ENCODE data around the gene DNPEP. TPM values are rescaled to one million over a fixed set of nuclear protein-coding genes. Genes with fewer than 3 reads are reported as not detected.

The DNPEP gene
- total and polyA plus RNA-seq, 8 donors: 41.6 to 86.4 (median 68.7) TPM

DNA sequence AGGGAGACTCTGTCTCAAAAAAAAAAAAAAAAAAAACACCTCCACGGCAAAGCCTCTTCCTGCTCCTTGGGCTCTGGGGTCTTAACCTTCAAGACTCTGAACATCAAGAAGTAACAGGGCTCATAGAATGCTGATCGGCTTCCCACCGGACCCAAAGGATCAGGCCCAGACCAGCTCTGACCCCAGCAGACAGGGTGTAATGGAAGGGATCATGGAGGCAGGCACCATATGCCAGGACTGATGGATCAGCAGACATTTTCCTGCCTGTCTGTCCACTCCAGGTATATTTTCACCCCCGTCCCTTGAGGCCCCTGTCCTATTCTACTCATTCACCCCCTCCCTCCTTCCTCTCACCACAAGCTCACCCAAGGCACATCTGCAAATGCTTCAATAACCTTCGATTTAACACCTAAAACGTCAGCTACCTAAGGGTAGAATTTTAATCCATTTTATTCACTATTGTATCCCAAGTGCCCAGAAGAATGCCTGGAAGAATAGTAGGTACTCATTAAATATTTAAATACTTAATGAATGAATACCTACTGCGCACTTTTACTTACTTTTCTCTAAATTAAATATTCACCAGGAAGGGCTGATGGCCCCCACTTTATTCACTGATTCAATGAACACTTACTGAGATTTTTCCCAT is 42.4 kb upstream of the DNPEP start:
- Histone ChIP-seq H3K27me3 (peaks cover 9 to 45% of the 10 kb centered on the region in 2 donors), H3K36me3 (no peaks in the 10 kb centered on the region), H3K27ac (no peak overlapping the region), H3K4me3 (no peak overlapping the region), H3K4me1 (peaks cover 0 to 6% of the 10 kb centered on the region in 2 donors), H3K9me3 (no peaks in the 10 kb centered on the region)
- no peak for ATAC-seq
- DNase-seq: no peak
- intact Hi-C loops (cut with DNase I): no loop called here
- TF ChIP-seq, protein P1, sequence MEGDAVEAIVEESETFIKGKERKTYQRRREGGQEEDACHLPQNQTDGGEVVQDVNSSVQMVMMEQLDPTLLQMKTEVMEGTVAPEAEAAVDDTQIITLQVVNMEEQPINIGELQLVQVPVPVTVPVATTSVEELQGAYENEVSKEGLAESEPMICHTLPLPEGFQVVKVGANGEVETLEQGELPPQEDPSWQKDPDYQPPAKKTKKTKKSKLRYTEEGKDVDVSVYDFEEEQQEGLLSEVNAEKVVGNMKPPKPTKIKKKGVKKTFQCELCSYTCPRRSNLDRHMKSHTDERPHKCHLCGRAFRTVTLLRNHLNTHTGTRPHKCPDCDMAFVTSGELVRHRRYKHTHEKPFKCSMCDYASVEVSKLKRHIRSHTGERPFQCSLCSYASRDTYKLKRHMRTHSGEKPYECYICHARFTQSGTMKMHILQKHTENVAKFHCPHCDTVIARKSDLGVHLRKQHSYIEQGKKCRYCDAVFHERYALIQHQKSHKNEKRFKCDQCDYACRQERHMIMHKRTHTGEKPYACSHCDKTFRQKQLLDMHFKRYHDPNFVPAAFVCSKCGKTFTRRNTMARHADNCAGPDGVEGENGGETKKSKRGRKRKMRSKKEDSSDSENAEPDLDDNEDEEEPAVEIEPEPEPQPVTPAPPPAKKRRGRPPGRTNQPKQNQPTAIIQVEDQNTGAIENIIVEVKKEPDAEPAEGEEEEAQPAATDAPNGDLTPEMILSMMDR (IDR thresholded peaks at IDR 0.05): no peak

DNA sequence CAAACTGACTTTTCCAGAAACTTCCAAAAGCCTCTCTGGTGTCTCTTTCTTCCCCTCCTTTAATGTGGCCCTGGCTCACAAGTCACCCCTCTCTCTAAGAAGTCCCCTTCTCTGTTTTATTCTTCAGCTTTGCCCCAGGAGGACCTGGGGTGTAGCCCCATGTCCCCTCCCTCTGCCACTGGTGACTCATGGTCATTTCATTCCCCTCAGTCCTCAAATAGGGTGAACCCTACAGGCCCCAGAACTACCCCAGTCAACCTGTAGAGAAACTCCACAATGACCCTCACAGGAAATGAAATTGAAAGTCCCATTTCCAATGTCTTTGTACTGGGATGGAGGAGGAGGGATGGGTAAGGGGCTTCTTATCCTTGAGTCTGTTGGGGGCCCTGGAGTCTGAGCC is 40.8 kb upstream of the DNPEP start:
- ATAC-seq: no peak
- Histone ChIP-seq H3K27ac (no peak overlapping the region), H3K36me3 (no peaks in the 10 kb centered on the region), H3K9me3 (no peaks in the 10 kb centered on the region), H3K4me3 (no peak overlapping the region), H3K4me1 (no peaks in the 10 kb centered on the region), H3K27me3 (peaks cover 0 to 31% of the 10 kb centered on the region in 2 donors)
- intact Hi-C loops (cut with DNase I): no loop called here
- no peak for DNase-seq
- TF ChIP-seq, protein P1 (IDR thresholded peaks at IDR 0.05): no peak

DNA sequence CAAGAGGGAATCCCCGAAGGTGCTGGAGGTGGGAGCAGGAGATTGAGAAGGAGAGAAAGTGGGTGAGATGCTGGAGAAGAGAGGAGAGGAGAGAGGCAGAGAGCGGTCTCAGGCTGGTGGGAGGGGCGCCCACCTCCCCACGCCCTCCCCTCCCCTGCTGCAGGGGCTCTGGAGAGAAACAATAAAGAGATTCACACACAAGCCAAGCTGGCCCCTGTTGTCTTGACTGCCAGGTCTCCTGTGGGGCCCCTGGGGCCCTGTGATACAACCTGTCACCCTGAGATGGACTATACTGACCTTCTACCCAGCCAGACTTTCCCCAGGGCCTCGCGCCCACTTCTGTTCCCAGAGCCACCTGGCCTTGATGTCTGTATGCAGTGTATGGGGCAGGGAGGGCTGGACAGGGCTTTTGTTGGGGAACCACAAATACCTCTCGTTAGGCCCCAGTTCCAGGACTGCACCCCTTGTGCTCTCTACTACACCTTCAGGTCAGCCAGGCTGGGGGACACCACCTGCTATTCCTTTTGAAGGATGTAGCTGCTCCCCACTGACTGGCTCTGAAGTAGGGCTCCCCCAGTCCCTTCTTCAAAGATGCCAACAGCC is 38.9 kb upstream of the DNPEP start:
- H3K27ac ChIP-seq: no peak overlapping the region
- no peaks in the 10 kb centered on the region for H3K9me3 ChIP-seq
- no peak overlapping the region for H3K4me3 ChIP-seq
- no peaks in the 10 kb centered on the region for H3K4me1 ChIP-seq
- peaks cover 0 to 26% of the 10 kb centered on the region in 2 donors for H3K27me3 ChIP-seq
- TF ChIP-seq, protein P1 (IDR thresholded peaks at IDR 0.05): no peak
- DNase-seq: no peak
- no peak for ATAC-seq
- H3K36me3 ChIP-seq: no peaks in the 10 kb centered on the region
- intact Hi-C loops (cut with DNase I): no loop called here

DNA sequence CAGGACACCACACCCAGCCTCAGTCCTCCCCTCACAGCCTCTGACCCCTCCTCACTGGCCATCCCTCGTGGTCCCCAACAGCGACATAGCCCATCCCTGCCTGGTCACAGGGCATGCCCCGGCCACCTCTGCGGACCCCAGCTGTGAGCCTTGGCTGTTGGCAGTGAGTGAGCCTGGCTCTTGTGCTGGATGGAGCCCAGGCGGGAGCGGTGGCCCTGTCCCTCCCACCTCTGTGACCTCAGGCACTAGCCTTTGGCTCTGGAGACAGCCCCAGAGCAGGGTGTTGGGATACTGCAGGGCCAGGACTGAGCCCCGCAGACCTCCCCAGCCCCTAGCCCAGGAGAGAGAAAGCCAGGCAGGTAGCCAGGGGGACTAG is 38.3 kb upstream of the DNPEP start:
- no peaks in the 10 kb centered on the region for H3K9me3 ChIP-seq
- no peak for ATAC-seq
- H3K36me3 ChIP-seq: no peaks in the 10 kb centered on the region
- no peak overlapping the region for H3K27ac ChIP-seq
- TF ChIP-seq, protein P1 (IDR thresholded peaks at IDR 0.05): no peak
- H3K27me3 ChIP-seq: peaks cover 0 to 32% of the 10 kb centered on the region in 2 donors
- intact Hi-C loops (cut with DNase I): no loop called here
- DNase-seq: no peak
- H3K4me3 ChIP-seq: no peak overlapping the region
- no peaks in the 10 kb centered on the region for H3K4me1 ChIP-seq

DNA sequence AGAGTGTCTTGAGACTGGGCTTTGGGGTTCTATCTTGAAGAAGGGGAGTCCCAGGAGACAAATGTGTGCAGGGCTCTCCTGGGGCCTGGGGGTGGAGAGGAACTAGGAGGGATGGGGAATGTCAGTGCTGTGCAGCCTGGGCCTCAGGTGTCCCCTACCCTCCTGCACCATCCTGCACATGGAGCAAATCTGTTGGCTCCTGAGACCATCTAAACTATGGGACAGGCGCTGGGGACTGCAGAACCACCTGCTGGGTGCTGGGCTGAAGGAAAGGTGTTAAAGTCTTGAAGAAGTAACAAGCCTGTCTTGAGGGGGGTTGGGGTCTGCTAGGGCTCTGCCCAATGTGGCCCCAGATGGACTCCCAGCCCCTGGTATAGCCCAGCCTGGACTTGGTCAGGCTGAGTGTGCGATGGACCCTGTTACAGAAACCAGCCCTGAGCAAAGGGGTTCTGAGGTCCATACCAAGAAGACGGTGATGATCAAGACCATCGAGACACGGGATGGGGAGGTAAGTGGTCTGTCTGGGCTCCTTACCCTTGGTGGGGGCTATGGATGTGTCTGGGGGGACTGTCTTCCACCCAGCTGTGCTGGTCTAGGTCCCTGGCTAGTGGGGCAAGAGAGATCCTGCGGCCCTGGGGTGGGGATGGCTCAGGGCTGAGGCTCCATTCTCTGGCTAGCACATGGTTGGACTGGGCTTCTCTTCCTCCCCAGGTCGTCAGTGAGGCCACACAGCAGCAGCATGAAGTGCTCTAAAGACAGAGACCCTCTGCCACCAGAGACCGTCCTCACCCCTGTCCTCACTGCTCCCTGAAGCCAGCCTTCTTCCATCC is 37.7 kb upstream of the DNPEP start:
- H3K4me3 ChIP-seq: no peak overlapping the region
- no peaks in the 10 kb centered on the region for H3K36me3 ChIP-seq
- DNase-seq (no peak), ATAC-seq (no peak)
- no peak overlapping the region for H3K27ac ChIP-seq
- intact Hi-C loops (cut with DNase I): no loop called here
- no peaks in the 10 kb centered on the region for H3K4me1 ChIP-seq
- no peaks in the 10 kb centered on the region for H3K9me3 ChIP-seq
- peaks cover 0 to 38% of the 10 kb centered on the region in 2 donors for H3K27me3 ChIP-seq
- TF ChIP-seq, protein P1 (IDR thresholded peaks at IDR 0.05): no peak

All from left lung (tissue), 10 donors.